Activated CD8-positive, alpha-beta T cell treated with anti-CD3 and anti-CD28 coated beads, Interleukin-2, amount 10 ng/mL, durations not matched to agents 7 days and 5 days (primary cell): ENCODE results near the gene RGPD3. TPM values are rescaled to one million over a fixed set of nuclear protein-coding genes. Genes with fewer than 3 reads are reported as not detected.

Experiments
- ATAC-seq: fragments of 150-1000 bp; cut with Tn5 transposase; one replicate; pipeline ENCODE4 v1.10.0; 2021; ENCODE audit warnings: moderate library complexity
- CTCF ChIA-PET: fragments of 350-600 bp; sonication (Branson Sonifier 250); formaldehyde crosslinking; loops from one replicate; lab custom pipeline; 2021; ENCODE audit warnings: antibody characterized with exemption; lab: Charles Lee
- POLR2A ChIA-PET: fragments of 350-600 bp; sonication (Branson Sonifier 250); formaldehyde crosslinking; loops from one replicate; lab custom pipeline; 2021; ENCODE audit warnings: antibody characterized with exemption; lab: Charles Lee
- DNase-seq: peaks from one replicate; pipeline ENCODE4 v3.0.0-alpha.2; 2020
- H3K27ac Mint-ChIP-seq: one replicate; pipeline ENCODE4 v1.8.0; 2021; ENCODE audit warnings: mild to moderate bottlenecking, mixed read lengths
- H3K27me3 Mint-ChIP-seq: one replicate; pipeline ENCODE4 v1.8.0; 2021; ENCODE audit warnings: low read depth, mixed read lengths
- H3K36me3 Mint-ChIP-seq: one replicate; pipeline ENCODE4 v1.8.0; 2021; ENCODE audit warnings: low read depth, mixed read lengths
- H3K4me1 Mint-ChIP-seq: one replicate; pipeline ENCODE4 v1.8.0; 2021; ENCODE audit warnings: low read depth, mixed read lengths
- H3K4me3 Mint-ChIP-seq: one replicate; pipeline ENCODE4 v1.8.0; 2021; ENCODE audit warnings: mild to moderate bottlenecking, mixed read lengths
- H3K9me3 Mint-ChIP-seq: one replicate; pipeline ENCODE4 v1.8.0; 2022; ENCODE audit warnings: mixed read lengths; ENCODE audit not compliant: insufficient read depth
- total RNA-seq, 2 experiments: library from RNA; stranded (reverse); gene quantifications; one replicate each; pipeline ENCODE4 v1.2.3, GENCODE V29; 2021

RGPD3 gene
- total RNA-seq, 2 experiments from 2014 or later = 0.24 to 0.31 TPM

DNA sequence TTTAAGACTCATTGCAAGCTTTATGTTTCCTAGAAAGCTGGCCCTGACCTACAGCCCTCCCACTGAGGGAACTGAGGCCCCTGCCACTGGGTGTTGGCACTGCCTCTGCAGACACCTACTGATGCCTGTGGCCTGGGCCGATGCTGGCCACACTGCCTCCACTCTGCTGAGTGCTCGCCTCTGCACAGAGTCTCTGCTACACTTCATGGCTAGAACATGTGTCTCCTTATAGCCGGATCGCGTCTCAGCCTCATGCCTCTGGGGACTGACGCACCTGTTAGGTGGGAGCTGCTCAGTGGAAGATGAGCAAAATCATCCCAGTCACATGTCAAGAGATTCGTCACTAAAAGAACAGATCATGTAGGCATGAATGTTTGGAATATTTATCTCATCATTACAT, 108.7 kb downstream of the RGPD3 start:
- Mint-ChIP-seq H3K9me3 (no peaks in the 10 kb centered on the region), H3K4me1 (peaks cover 4% of the 10 kb centered on the region), H3K27me3 (peaks cover 24% of the 10 kb centered on the region), H3K36me3 (no peaks in the 10 kb centered on the region), H3K4me3 (no peak overlapping the region), H3K27ac (no peak overlapping the region)
- POLR2A ChIA-PET = no interaction called here
- no peak for ATAC-seq
- no peak for DNase-seq
- CTCF ChIA-PET = no interaction called here

DNA sequence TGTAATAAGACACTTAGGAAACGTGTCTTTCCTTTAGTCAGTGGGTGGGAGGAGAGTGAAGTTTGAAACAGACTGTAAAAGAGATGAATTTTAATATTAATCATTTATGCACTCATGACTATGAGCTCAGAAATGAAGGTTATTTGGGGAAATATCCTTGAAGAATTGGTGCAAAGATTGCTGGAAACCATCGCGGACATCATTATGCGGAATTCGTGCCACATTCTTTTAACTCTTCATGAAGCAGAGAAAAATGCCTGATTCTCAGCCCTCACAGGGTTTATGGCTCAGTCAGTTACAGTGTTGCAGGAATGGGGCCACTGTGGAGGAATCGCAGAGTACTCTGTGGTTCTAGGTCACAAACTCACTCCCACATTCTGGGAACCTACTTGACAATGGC, 109.7 kb downstream of the RGPD3 start:
- Mint-ChIP-seq H3K9me3 (no peaks in the 10 kb centered on the region), H3K36me3 (no peaks in the 10 kb centered on the region), H3K4me3 (no peak overlapping the region), H3K27me3 (peaks cover 32% of the 10 kb centered on the region), H3K4me1 (peaks cover 4% of the 10 kb centered on the region), H3K27ac (no peak overlapping the region)
- ATAC-seq = no peak
- ChIA-PET CTCF (no interaction called here), POLR2A (no interaction called here)
- no peak for DNase-seq

DNA sequence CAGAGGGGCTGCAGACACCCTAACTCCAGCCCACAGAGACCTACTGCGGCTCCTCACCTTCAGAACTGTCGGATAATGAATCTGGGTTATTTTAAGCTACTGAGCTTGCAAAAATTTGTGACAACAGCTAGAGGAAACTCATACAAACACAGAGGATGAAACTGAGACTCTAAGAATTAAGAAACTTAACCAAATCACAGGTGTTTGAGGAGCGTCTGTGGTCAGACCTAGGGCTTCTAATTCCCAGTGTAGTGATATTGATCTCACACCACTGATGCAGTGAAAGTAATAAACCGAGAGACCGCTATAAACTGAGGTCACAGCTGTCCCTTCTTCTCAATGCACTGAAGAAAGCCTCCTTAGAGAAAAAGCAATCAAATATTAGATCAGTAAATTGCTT, 110.1 kb downstream of the RGPD3 start:
- Mint-ChIP-seq H3K27ac (no peak overlapping the region), H3K9me3 (no peaks in the 10 kb centered on the region), H3K27me3 (peaks cover 35% of the 10 kb centered on the region), H3K4me3 (no peak overlapping the region), H3K36me3 (no peaks in the 10 kb centered on the region), H3K4me1 (peaks cover 4% of the 10 kb centered on the region)
- POLR2A ChIA-PET = interaction anchor here (0.6 kb wide), 1 partner anchor 74 kb away, joined by 3 read pairs; no protein-coding TSS in a partner anchor
- DNase-seq (no peak), ATAC-seq (no peak)
- CTCF ChIA-PET = no interaction called here

DNA sequence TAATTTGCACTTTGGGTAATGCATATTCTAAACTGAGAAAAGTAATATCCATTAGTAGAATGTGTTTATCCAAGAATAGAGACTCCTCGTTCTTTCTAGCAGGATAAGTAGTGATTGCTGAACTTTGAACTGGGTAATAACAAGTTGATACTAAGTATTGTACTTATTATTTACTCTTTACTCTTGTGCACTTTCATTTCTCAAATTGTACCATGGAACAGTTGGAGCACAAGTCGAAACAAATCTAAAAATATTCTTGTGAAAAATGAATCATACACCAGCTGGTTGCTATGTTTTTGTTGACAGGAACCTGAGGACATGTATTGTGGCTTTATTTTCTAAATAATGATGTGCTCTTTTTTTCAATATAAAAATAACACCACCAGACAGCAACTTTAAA, 111.9 kb downstream of the RGPD3 start:
- Mint-ChIP-seq H3K36me3 (no peaks in the 10 kb centered on the region), H3K4me1 (peaks cover 4% of the 10 kb centered on the region), H3K9me3 (no peaks in the 10 kb centered on the region), H3K4me3 (no peak overlapping the region), H3K27me3 (peaks cover 33% of the 10 kb centered on the region), H3K27ac (no peak overlapping the region)
- no peak for DNase-seq
- CTCF ChIA-PET = no interaction called here
- POLR2A ChIA-PET = no interaction called here
- ATAC-seq = no peak

DNA sequence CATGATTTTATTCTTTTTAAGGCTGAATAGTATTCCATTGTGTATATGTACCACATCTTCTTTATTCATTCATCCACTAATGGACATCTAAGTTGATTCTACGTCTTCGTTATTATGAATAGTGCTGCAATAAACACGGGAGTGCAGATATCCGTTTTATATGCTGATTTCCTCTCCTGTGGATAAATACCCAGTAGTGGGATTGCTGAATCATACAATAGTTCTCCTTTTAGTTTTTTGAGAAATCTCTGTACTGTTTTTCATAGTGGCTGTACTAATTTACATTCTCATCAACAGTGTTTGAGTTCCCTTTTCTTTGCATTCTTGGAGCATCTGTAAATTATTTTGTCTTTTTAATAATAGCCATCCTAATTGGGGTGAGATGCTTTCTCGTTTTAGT, 114.5 kb downstream of the RGPD3 start:
- peaks cover 29% of the 10 kb centered on the region for H3K27me3 Mint-ChIP-seq
- peaks cover 4% of the 10 kb centered on the region for H3K4me1 Mint-ChIP-seq
- DNase-seq (no peak), ATAC-seq (no peak)
- no peak overlapping the region for H3K4me3 Mint-ChIP-seq
- no peaks in the 10 kb centered on the region for H3K36me3 Mint-ChIP-seq
- no peak overlapping the region for H3K27ac Mint-ChIP-seq
- no peaks in the 10 kb centered on the region for H3K9me3 Mint-ChIP-seq
- ChIA-PET POLR2A (no interaction called here), CTCF (no interaction called here)

DNA sequence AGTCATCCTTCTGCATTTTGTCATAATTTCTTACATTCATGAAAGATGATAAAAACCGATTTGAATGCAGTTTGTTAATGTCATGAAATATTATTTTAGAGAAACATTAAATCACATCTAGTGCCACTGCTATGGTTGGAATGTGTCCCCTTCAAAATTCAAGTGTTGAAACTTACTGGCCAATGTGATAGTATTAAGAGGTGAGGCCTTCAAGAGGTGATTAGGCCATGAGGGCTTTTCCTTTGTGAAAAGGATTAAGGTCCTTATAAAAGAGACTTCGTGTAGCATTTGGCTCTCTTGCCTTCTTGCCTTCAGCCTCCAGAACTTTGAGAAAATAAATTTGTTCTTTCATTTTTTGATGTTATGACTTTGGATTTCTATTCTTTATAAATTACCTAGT, 117.2 kb downstream of the RGPD3 start:
- no peaks in the 10 kb centered on the region for H3K9me3 Mint-ChIP-seq
- no peaks in the 10 kb centered on the region for H3K36me3 Mint-ChIP-seq
- no peak for ATAC-seq
- no peak for DNase-seq
- ChIA-PET CTCF (no interaction called here), POLR2A (no interaction called here)
- H3K27me3 Mint-ChIP-seq = peaks cover 33% of the 10 kb centered on the region
- no peak overlapping the region for H3K4me3 Mint-ChIP-seq
- H3K4me1 Mint-ChIP-seq = no peaks in the 10 kb centered on the region
- H3K27ac Mint-ChIP-seq = no peak overlapping the region

DNA sequence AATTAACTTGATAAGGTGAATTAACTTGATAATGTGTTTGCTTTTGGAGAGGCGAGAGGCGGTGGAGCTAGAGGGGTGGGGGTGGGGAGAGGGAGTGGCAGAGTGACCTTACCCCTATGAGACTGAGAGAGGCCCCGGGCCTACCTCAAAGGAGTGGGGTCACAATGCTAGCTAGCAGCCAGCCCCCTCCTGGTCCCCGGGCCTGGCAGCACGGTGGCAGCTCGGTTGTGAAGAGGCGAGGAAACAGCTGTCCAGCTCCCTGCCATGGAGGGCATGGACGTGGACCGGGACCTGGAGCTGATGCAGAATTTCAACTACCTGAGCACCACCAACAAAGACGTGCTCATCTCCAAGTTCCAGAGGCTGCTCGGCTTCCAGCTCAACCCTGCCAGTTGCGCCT, 123.9 kb downstream of the RGPD3 start:
- POLR2A ChIA-PET = no interaction called here
- Mint-ChIP-seq H3K9me3 (no peaks in the 10 kb centered on the region), H3K27me3 (peaks cover 8% of the 10 kb centered on the region), H3K4me3 (no peak overlapping the region), H3K27ac (no peak overlapping the region), H3K36me3 (no peaks in the 10 kb centered on the region), H3K4me1 (no peaks in the 10 kb centered on the region)
- no peak for DNase-seq
- CTCF ChIA-PET = no interaction called here
- ATAC-seq = no peak

DNA sequence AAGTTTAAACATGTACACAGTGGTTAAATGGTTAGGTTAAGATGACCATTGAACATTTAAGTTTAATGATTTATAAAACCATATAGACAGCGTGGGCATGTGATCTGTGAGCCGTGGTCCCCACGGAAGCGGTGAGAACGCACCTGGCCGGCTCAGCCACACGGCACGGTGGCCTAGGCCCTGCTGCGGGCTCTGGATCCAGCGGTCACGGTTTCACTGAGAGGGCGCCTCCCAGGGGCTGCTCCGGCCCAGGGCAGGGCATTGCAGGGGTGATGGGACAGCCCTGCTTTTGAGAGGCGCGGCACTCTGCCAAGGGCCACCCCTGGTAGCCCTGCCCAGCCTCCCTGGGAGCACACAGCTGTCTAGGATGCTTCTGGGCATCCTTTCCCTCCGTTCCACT, 124.9 kb downstream of the RGPD3 start:
- POLR2A ChIA-PET = no interaction called here
- CTCF ChIA-PET = no interaction called here
- Mint-ChIP-seq H3K4me3 (no peak overlapping the region), H3K27ac (no peak overlapping the region), H3K9me3 (no peaks in the 10 kb centered on the region), H3K27me3 (peaks cover 4% of the 10 kb centered on the region), H3K36me3 (no peaks in the 10 kb centered on the region), H3K4me1 (no peaks in the 10 kb centered on the region)
- DNase-seq (no peak), ATAC-seq (no peak)

DNA sequence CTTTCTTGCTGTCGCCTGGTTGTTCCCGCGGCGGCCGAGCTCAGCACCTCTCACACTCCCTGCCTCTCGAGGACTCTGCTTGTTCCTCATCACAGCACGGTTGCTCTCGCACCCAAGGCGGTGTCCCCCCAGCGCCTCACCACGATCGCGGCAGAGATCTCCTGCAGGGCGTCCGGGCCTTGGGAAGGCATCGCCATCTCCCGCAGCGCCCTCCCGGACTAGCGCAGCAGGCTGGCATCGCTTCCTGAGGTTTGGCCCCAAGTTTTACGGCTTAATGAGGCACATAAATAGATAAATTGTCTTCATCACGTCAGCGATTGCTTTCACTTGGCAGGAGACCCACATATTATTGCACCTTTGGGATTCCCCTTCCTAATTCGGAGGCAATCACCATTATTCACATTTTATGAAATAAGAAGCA, 125.4 kb downstream of the RGPD3 start:
- POLR2A ChIA-PET = no interaction called here
- DNase-seq = no peak
- Mint-ChIP-seq H3K27me3 (peaks cover 6% of the 10 kb centered on the region), H3K36me3 (no peaks in the 10 kb centered on the region), H3K4me1 (no peaks in the 10 kb centered on the region), H3K27ac (no peak overlapping the region), H3K4me3 (no peak overlapping the region), H3K9me3 (no peaks in the 10 kb centered on the region)
- CTCF ChIA-PET = no interaction called here
- no peak for ATAC-seq

DNA sequence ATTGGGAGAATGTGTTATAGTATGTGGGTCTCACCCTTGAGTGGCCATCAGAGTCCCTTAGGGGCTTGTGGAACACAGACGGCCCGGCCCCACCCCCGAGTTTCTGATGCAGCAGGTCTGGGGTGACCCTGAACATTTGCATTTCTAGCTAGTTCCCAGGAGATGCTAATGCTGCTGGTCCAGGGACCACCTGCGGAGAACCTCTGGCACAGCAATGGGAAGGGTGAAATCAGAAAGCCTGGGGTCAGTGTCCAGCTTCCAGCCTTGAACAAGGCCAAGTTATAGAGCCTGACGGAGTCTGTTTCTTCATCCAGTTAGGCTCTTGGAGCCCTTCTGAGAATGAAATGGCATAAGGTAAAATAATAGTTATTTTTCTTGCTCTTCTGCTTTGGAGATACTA, 126.5 kb downstream of the RGPD3 start:
- POLR2A ChIA-PET = no interaction called here
- ATAC-seq = no peak

More for the DNA sequence above, 126.5 kb downstream of the RGPD3 start:
- Mint-ChIP-seq H3K27ac (no peak overlapping the region), H3K36me3 (no peaks in the 10 kb centered on the region), H3K4me3 (no peak overlapping the region), H3K27me3 (peaks cover 8% of the 10 kb centered on the region), H3K9me3 (no peaks in the 10 kb centered on the region), H3K4me1 (no peaks in the 10 kb centered on the region)
- DNase-seq = no peak
- CTCF ChIA-PET = no interaction called here

Other genes with a start within 250 kb of the RGPD3 start
- gene CD8B2, start 19.0 kb upstream of the RGPD3 start, total RNA-seq = 1 to 10 TPM; 3.6 to 3.7 TPM